ENCODE results near the gene FZD10.

FZD10 gene

GRCh38 chr12:130204541-130204953 lies 42.3 kb downstream of the FZD10 start:
- DNase-seq (ENCODE audit: low read depth in 1 of 2, low spot score in 1 of 2) = no peak

DNA sequence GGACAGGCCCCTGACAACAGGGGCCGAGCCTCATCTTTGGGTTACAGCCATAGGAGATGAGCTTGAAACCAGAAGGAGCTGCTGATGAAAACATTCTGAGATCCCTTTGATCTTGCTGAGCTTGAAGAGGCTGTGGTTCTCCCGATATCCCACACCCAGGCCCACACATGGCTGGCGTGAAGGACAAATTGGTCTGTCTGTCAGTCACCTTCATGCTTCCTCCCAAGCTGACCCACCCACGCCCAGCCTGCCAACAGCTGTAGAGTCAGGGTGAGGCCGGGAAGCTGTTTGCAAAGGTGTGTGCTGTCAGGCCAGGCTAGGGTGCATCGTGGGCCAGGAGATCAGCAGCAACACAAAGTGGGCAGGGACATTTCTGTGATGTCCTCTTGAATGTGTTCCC lies 43.2 kb downstream of the FZD10 start:
- no peak for DNase-seq (ENCODE audit: low read depth in 1 of 2, low spot score in 1 of 2)

DNA sequence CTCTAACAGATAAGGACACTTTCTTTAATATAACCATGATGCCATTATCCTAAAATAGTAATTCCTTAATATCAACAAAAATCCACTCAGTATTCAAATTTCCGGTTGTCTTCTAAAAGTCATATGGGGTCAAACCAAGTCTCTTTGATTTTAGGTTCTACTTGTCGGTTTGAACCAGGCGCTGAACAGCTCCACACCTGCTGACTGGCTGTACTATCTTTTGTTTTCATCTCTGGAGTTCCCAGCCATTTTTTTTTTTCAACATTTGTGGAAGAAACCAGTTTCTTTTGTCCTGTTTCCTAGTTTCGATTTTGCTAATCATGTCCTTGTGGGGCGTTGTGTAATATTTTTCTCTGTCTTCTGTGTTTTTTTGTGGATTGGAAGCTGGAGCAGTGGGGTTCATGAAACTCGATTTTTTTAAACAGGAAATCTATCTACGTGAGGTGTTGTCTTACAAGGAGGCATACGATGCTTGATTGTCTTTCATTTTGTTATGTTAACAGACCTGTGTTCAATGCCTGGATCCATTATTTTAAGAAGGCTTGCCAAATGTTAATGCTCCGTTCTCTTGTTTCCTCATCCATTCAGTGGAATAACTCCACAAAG lies 50.2 kb downstream of the FZD10 start:
- no peak for DNase-seq (ENCODE audit: low read depth in 1 of 2, low spot score in 1 of 2)

DNA sequence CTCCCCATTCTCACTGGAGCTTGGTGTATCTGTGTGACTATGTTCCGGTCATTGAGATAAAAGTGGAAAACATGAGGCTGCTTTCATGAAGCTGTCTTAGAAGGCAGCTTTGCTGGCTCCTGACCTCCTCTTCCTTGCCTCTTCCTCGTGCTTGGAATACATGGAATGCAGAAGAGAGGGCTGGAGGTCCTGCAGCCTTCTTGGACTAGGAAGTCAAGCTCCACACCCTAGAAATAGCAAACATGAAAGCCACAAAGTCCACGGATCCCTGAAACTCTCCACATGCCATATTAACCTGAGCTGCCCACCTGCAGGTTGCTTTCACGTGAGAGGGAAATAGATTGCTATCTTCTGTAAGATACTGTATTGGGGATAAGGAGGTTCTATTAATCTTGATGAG lies 51.0 kb downstream of the FZD10 start:
- no peak for DNase-seq (ENCODE audit: low read depth in 1 of 2, low spot score in 1 of 2)

DNA sequence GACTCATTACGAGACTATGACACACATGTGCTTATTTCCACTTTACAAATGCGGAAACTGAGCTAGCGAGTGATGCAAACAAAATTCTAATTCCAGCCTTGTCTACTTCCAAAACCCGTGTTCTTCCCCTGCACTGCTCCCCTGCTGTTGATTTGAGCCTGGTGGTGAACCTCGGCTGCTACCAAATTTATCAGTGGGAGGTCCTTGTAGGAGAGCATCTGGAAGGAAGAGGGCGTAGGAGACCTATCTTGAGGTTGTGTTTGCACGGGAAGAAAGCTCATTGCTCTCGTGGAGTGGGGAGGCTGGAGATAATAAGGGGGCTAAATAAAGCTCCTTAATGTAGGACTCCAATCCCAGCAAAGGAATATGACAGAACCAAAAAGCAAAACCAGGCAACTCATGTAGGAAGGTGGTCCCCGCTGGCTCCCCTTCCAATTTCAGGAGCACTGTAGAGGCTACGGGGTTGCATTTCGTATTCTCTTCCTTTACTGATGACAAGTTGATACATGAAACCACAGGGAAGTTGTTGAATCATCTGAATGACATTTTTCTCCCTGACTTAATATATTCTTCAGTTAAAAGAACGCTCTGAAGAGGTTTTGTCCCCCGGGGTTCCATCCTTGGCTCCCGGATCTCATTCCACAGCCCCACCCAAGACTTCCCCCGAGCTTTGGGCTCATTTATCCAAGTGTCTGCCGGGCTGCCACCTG lies 52.6 kb downstream of the FZD10 start:
- DNase-seq (ENCODE audit: low read depth in 1 of 2, low spot score in 1 of 2) = no peak
